SK-N-SH (cell line): Measurements from ENCODE around the gene CCT6B. TPM values are rescaled to one million over a fixed set of nuclear protein-coding genes. Genes with fewer than 3 reads are reported as not detected.

Experiments
- polyA plus RNA-seq, 3 experiments: library from polyadenylated mRNA; depleted of rRNA; stranded (reverse); fragments of >200 nt; gene quantifications; 2 replicates each; pipeline ENCODE4 v1.2.3, GENCODE V29; 2012

The CCT6B gene
- polyA plus RNA-seq, 1 of the 3 experiments (the other 2 are of a cell fraction) = 0.48 TPM

Other genes with a start within 250 kb of the CCT6B start
- gene ZNF830, start 80 bp upstream of the CCT6B start, polyA plus RNA-seq (2012; rRNA removed) = 7.8 and 8.8 TPM in 2 replicates
- gene LIG3, start 19.1 kb upstream of the CCT6B start, polyA plus RNA-seq (2012; rRNA removed) = 25.7 and 28.6 TPM in 2 replicates
- gene RFFL, start 102.2 kb upstream of the CCT6B start, polyA plus RNA-seq (2012; rRNA removed) = 10.1 and 12.7 TPM in 2 replicates
- 11.6 and 13.7 TPM in 2 replicates for gene RAD51D, start 158.4 kb upstream of the CCT6B start, polyA plus RNA-seq (2012; rRNA removed)
- not detected in 2 replicates for gene FNDC8, start 160.2 kb upstream of the CCT6B start, polyA plus RNA-seq (2012; rRNA removed)
- gene NLE1, start 180.8 kb upstream of the CCT6B start, polyA plus RNA-seq (2012; rRNA removed) = 22.1 and 25.3 TPM in 2 replicates
- gene UNC45B, start 186.4 kb upstream of the CCT6B start, polyA plus RNA-seq (2012; rRNA removed) = not detected in 2 replicates
- not detected in 2 replicates for gene SLC35G3, start 232.9 kb upstream of the CCT6B start, polyA plus RNA-seq (2012; rRNA removed)